ENCODE measurements around the gene SH3BP1. TPM values are rescaled to one million over a fixed set of nuclear protein-coding genes. Genes with fewer than 3 reads are reported as not detected.

Gene SH3BP1
- total RNA-seq, 4 donors from 2014 or later, result 53.1 to 158 (median 84.7) TPM

GRCh38 chr22:37618674-37619073 lies 20.8 kb upstream of the SH3BP1 start:
- H3K27ac ChIP-seq, result no peak overlapping the region
- H3K9me3 ChIP-seq, result no peaks in the 10 kb centered on the region
- H3K27me3 ChIP-seq, result no peaks in the 10 kb centered on the region
- H3K4me1 ChIP-seq, result peaks cover 4 to 9% (median 6%) of the 10 kb centered on the region in 4 donors
- 87% methylated on average over 6 of the region's 6 CpGs; no CpG with 5 or more reads in 1 of the 2 donors for WGBS, 2 donors (ENCODE audit: low coverage in 1 of 2)
- DNase-seq, result no peak
- TF ChIP-seq POLR2AphosphoS5 (IDR thresholded peaks at IDR 0.05) (no peak), EP300 (IDR thresholded peaks at IDR 0.05; ENCODE audit: low read depth) (no peak), POLR2A (IDR thresholded peaks at IDR 0.05) (no peak), CTCF (IDR thresholded peaks at IDR 0.05) (no peak)
- peaks cover 0 to 23% (median 8%) of the 10 kb centered on the region in 4 donors for H3K36me3 ChIP-seq
- intact Hi-C loops (cut with DNase I; ENCODE audit: low total_unique reads) (no loop called here), in situ Hi-C loops (cut with MboI; ENCODE audit: low pct_ligation_motif_present in 1 of 4, low pct_unique_long_range_greater_than_20kb in 1 of 4, low sequenced_read_pairs in 3 of 4) (no loop called here)
- no peak overlapping the region for H3K4me3 ChIP-seq

GRCh38 chr22:37619991-37620390 lies 19.5 kb upstream of the SH3BP1 start:
- 91% methylated on average over 7 of the region's 7 CpGs; no CpG with 5 or more reads in 1 of the 2 donors for WGBS, 2 donors (ENCODE audit: low coverage in 1 of 2)
- Histone ChIP-seq H3K4me3 (no peak overlapping the region), H3K36me3 (peaks cover 0 to 23% (median 8%) of the 10 kb centered on the region in 4 donors), H3K27me3 (no peaks in the 10 kb centered on the region), H3K4me1 (peaks cover 7 to 13% (median 11%) of the 10 kb centered on the region in 4 donors), H3K9me3 (no peaks in the 10 kb centered on the region), H3K27ac (no peak overlapping the region)
- no peak for DNase-seq
- in situ Hi-C loops (cut with MboI; ENCODE audit: low pct_ligation_motif_present in 1 of 4, low pct_unique_long_range_greater_than_20kb in 1 of 4, low sequenced_read_pairs in 3 of 4) (loop anchor here in 1 of 4 donors (10.0 kb wide), 1 partner anchor 65 kb away; the partner anchor contains the start of gene NOL12), intact Hi-C loops (cut with DNase I; ENCODE audit: low total_unique reads) (no loop called here)
- no peak for TF ChIP-seq POLR2A (IDR thresholded peaks at IDR 0.05)
- no peak for TF ChIP-seq EP300 (IDR thresholded peaks at IDR 0.05; ENCODE audit: low read depth)
- TF ChIP-seq POLR2AphosphoS5 (IDR thresholded peaks at IDR 0.05), result no peak
- no peak for TF ChIP-seq CTCF (IDR thresholded peaks at IDR 0.05)

GRCh38 chr22:37621352-37621860 lies 18.1 kb upstream of the SH3BP1 start:
- Histone ChIP-seq H3K27ac (no peak overlapping the region), H3K9me3 (no peaks in the 10 kb centered on the region), H3K4me3 (no peak overlapping the region), H3K36me3 (peaks cover 0 to 23% (median 6%) of the 10 kb centered on the region in 4 donors), H3K27me3 (no peaks in the 10 kb centered on the region), H3K4me1 (peaks cover 18 to 24% (median 21%) of the 10 kb centered on the region in 4 donors)
- in situ Hi-C loops (cut with MboI; ENCODE audit: low pct_ligation_motif_present in 1 of 4, low pct_unique_long_range_greater_than_20kb in 1 of 4, low sequenced_read_pairs in 3 of 4) (loop anchor here in 1 of 4 donors (10.0 kb wide), 1 partner anchor 63 kb away; the partner anchor contains the start of gene NOL12), intact Hi-C loops (cut with DNase I; ENCODE audit: low total_unique reads) (no loop called here)
- TF ChIP-seq POLR2A (IDR thresholded peaks at IDR 0.05) (no peak), CTCF (IDR thresholded peaks at IDR 0.05) (no peak), POLR2AphosphoS5 (IDR thresholded peaks at IDR 0.05) (no peak), EP300 (IDR thresholded peaks at IDR 0.05; ENCODE audit: low read depth) (no peak)
- no peak for DNase-seq
- 50 to 81% methylated on average over 1 to 12 of the region's 12 CpGs for WGBS, 2 donors (ENCODE audit: low coverage in 1 of 2)

GRCh38 chr22:37623075-37624016 lies 16.1 kb upstream of the SH3BP1 start:
- H3K9me3 ChIP-seq, result no peaks in the 10 kb centered on the region
- peaks cover 33 to 44% (median 39%) of the 10 kb centered on the region in 4 donors for H3K4me1 ChIP-seq
- peak overlapping the region; percentile 68 to 91 (median 76) for H3K27ac ChIP-seq
- H3K4me3 ChIP-seq, result no peak overlapping the region
- TF ChIP-seq POLR2A (IDR thresholded peaks at IDR 0.05) (no peak), EP300 (IDR thresholded peaks at IDR 0.05; ENCODE audit: low read depth) (no peak), POLR2AphosphoS5 (IDR thresholded peaks at IDR 0.05) (no peak), CTCF (IDR thresholded peaks at IDR 0.05) (peak; percentile 80 to 98 (median 94))
- 62% methylated on average over 22 of the region's 22 CpGs; no CpG with 5 or more reads in 1 of the 2 donors for WGBS, 2 donors (ENCODE audit: low coverage in 1 of 2)
- in situ Hi-C loops (cut with MboI; ENCODE audit: low pct_ligation_motif_present in 1 of 4, low pct_unique_long_range_greater_than_20kb in 1 of 4, low sequenced_read_pairs in 3 of 4), result loop anchor here in 1 of 4 donors (10.0 kb wide), 1 partner anchor 61 kb away; the partner anchor contains the start of gene NOL12
- intact Hi-C loops (cut with DNase I; ENCODE audit: low total_unique reads), result no loop called here
- DNase-seq, result peak; percentile 76
- H3K27me3 ChIP-seq, result no peaks in the 10 kb centered on the region
- H3K36me3 ChIP-seq, result peaks cover 0 to 7% (median 0%) of the 10 kb centered on the region in 4 donors
